Activated naive CD4-positive, alpha-beta T cell treated with Interleukin-2 at 50 U/mL for 16 hours (primary cell): ENCODE results near the gene MAP7.
"Not testable (repeated sequence)": the region's sequence is repeated elsewhere in the genome, so short reads cannot be mapped to it uniquely, and the experiment has no call there.

Source experiments
- DNase-seq: peaks from one replicate; pipeline ENCODE4 v3.0.0-alpha.2; 2020

Gene MAP7

GRCh38 chr6:136502786-136503185 is 47.4 kb downstream of the MAP7 start:
- no peak for DNase-seq

- no peak for DNase-seq
These were observed 48.7 kb downstream of the MAP7 start for GRCh38 chr6:136501514-136501913.

- DNase-seq = no peak
These were observed 49.1 kb downstream of the MAP7 start for GRCh38 chr6:136501096-136501495.

GRCh38 chr6:136500414-136500813 is 49.8 kb downstream of the MAP7 start:
- DNase-seq = no peak

- no peak for DNase-seq
These were observed 50.9 kb downstream of the MAP7 start for GRCh38 chr6:136499370-136499769.

GRCh38 chr6:136496449-136496848 is 53.8 kb downstream of the MAP7 start:
- DNase-seq = not testable (repeated sequence)

- DNase-seq = no peak
These were observed 55.5 kb downstream of the MAP7 start for GRCh38 chr6:136494710-136495109.

GRCh38 chr6:136494059-136494458 is 56.2 kb downstream of the MAP7 start:
- no peak for DNase-seq

- DNase-seq = no peak
These were observed 57.8 kb downstream of the MAP7 start for GRCh38 chr6:136492409-136492808.

- DNase-seq = no peak
These were observed 58.5 kb downstream of the MAP7 start for GRCh38 chr6:136491754-136492153.

GRCh38 chr6:136491251-136491650 is 59.0 kb downstream of the MAP7 start:
- DNase-seq = no peak

GRCh38 chr6:136489689-136490033 is 60.6 kb downstream of the MAP7 start:
- DNase-seq = not testable (repeated sequence)

- DNase-seq = no peak
These were observed 62.3 kb downstream of the MAP7 start for GRCh38 chr6:136487759-136488425.

GRCh38 chr6:136486357-136486756 is 63.9 kb downstream of the MAP7 start:
- DNase-seq = no peak

- no peak for DNase-seq
These were observed 66.3 kb downstream of the MAP7 start for GRCh38 chr6:136483906-136484305.

- not testable (repeated sequence) for DNase-seq
These were observed 67.2 kb downstream of the MAP7 start for GRCh38 chr6:136483005-136483404.

GRCh38 chr6:136477548-136477947 is 72.7 kb downstream of the MAP7 start:
- no peak for DNase-seq

- no peak for DNase-seq
These were observed 74.5 kb downstream of the MAP7 start for GRCh38 chr6:136475686-136476085.

GRCh38 chr6:136474241-136474640 is 76.0 kb downstream of the MAP7 start:
- DNase-seq = no peak

GRCh38 chr6:136471922-136472321 is 78.3 kb downstream of the MAP7 start:
- DNase-seq = no peak

- no peak for DNase-seq
These were observed 78.8 kb downstream of the MAP7 start for GRCh38 chr6:136471372-136471771.

GRCh38 chr6:136470044-136470443 is 80.2 kb downstream of the MAP7 start:
- no peak for DNase-seq

GRCh38 chr6:136469154-136469553 is 81.1 kb downstream of the MAP7 start:
- no peak for DNase-seq

- DNase-seq = no peak
These were observed 81.5 kb downstream of the MAP7 start for GRCh38 chr6:136468711-136469110.

- no peak for DNase-seq
These were observed 83.0 kb downstream of the MAP7 start for GRCh38 chr6:136467186-136467585.

GRCh38 chr6:136466777-136467176 is 83.4 kb downstream of the MAP7 start:
- DNase-seq = no peak
